Liver (tissue), 9 donors: Measurements from ENCODE around the gene SLC16A8. TPM values are rescaled to one million over a fixed set of nuclear protein-coding genes. Genes with fewer than 3 reads are reported as not detected.

Source experiments
- DNase-seq: peaks from one replicate; pipeline ENCODE4 v3.0.0-alpha.2; 2017; ENCODE audit warnings: low spot score
- H3K27ac ChIP-seq, 2 donors: one replicate each; pipeline ENCODE4 v1.7.0; 2013; ENCODE audit warnings: inconsistent platforms in 2 of 2, low read length in 2 of 2, control low read depth in 1 of 2, low read depth in 1 of 2, mild to moderate bottlenecking in 1 of 2
- H3K27me3 ChIP-seq, 4 donors: one replicate each; pipeline versions ENCODE4 v1.6.1 to v1.7.0; 2013; ENCODE audit warnings: low read length in 3 of 4, inconsistent platforms in 1 of 4, mild to moderate bottlenecking in 1 of 4, moderate library complexity in 1 of 4; ENCODE audit not compliant: control insufficient read depth in 4 of 4, insufficient read depth in 4 of 4
- H3K36me3 ChIP-seq, 4 donors: one replicate each; pipeline versions ENCODE4 v1.6.1 to v1.7.0; 2013; ENCODE audit warnings: low read length in 3 of 4, mild to moderate bottlenecking in 3 of 4, low read depth in 1 of 4, moderate library complexity in 1 of 4; ENCODE audit not compliant: control insufficient read depth in 4 of 4, insufficient read depth in 3 of 4
- H3K4me1 ChIP-seq, 4 donors: one replicate each; pipeline versions ENCODE4 v1.6.1 to v1.7.0; 2013; ENCODE audit warnings: low read length in 3 of 4, mild to moderate bottlenecking in 3 of 4, moderate library complexity in 1 of 4; ENCODE audit not compliant: control insufficient read depth in 4 of 4, insufficient read depth in 4 of 4
- H3K4me3 ChIP-seq, 3 donors: one replicate each; pipeline versions ENCODE4 v1.6.1 to v1.7.0; 2013; ENCODE audit warnings: low read length in 3 of 3, control low read depth in 1 of 3, low read depth in 1 of 3, mild to moderate bottlenecking in 1 of 3
- H3K9ac ChIP-seq, 2 donors: one replicate each; pipeline ENCODE4 v1.7.0; 2013; ENCODE audit warnings: low read length in 2 of 2, mild to moderate bottlenecking in 2 of 2, moderate library complexity in 2 of 2, control low read depth in 1 of 2, low read depth in 1 of 2
- H3K9me3 ChIP-seq, 4 donors: one replicate each; pipeline versions ENCODE4 v1.6.1 to v1.7.0; 2013; ENCODE audit warnings: low read length in 3 of 4; ENCODE audit not compliant: control insufficient read depth in 4 of 4
- ATF3 ChIP-seq: IDR thresholded peaks from 2 replicates; pipeline ENCODE4 v1.6.1; 2016; ENCODE audit warnings: antibody characterized with exemption
- CTCF ChIP-seq: fragments of 150-350 bp; IDR thresholded peaks from 2 replicates; pipeline ENCODE4 v1.5.1; 2017; ENCODE audit warnings: improper control_type of control experiment, low read depth, low read length; ENCODE audit not compliant: missing input control
- EGR1 ChIP-seq, 2 donors: IDR thresholded peaks; 2 replicates each; pipeline ENCODE4 v1.6.1; 2016 to 2018; ENCODE audit warnings: antibody characterized with exemption in 2 of 2, low read depth in 2 of 2
- FOXA1 ChIP-seq: IDR thresholded peaks from 2 replicates; pipeline ENCODE4 v1.6.1; 2016; ENCODE audit warnings: antibody characterized with exemption
- FOXA2 ChIP-seq: IDR thresholded peaks from 2 replicates; pipeline ENCODE4 v1.6.1; 2016; ENCODE audit warnings: antibody characterized with exemption
- HNF4A ChIP-seq, 2 donors: conservative IDR thresholded peaks; 2 replicates each; pipeline ENCODE4 v1.6.1; 2016; ENCODE audit warnings: antibody characterized with exemption in 2 of 2, mild to moderate bottlenecking in 2 of 2
- MAX ChIP-seq: IDR thresholded peaks from 2 replicates; pipeline ENCODE4 v1.6.1; 2016; ENCODE audit warnings: antibody characterized with exemption
- REST ChIP-seq: IDR thresholded peaks from 2 replicates; pipeline ENCODE4 v1.6.1; 2016; ENCODE audit warnings: antibody characterized with exemption, mild to moderate bottlenecking
- RXRA ChIP-seq, 2 donors: IDR thresholded peaks; 2 replicates each; pipeline ENCODE4 v1.6.1; 2017 to 2018; ENCODE audit warnings: antibody characterized with exemption in 2 of 2, mild to moderate bottlenecking in 1 of 2
- SP1 ChIP-seq: IDR thresholded peaks from 2 replicates; pipeline ENCODE4 v1.6.1; 2018; ENCODE audit warnings: antibody characterized with exemption, mild to moderate bottlenecking
- TAF1 ChIP-seq: conservative IDR thresholded peaks from 2 replicates; pipeline ENCODE4 v1.6.1; 2016; ENCODE audit warnings: antibody characterized with exemption, mild to moderate bottlenecking
- YY1 ChIP-seq: IDR thresholded peaks from 2 replicates; pipeline ENCODE4 v1.6.1; 2016; ENCODE audit warnings: antibody characterized with exemption, mild to moderate bottlenecking
- ZBTB33 ChIP-seq: IDR thresholded peaks from 2 replicates; pipeline ENCODE4 v1.6.1; 2016; ENCODE audit warnings: antibody characterized with exemption
- WGBS: extraction: QIAGEN DNeasy Blood & Tissue Kit; methylation state at CpG from one replicate; pipeline ENCODE4 v1.1.7; 2013; 5-methylcytosine and 5-hydroxymethylcytosine counted together
- polyA plus RNA-seq, 2 donors: library from polyadenylated mRNA; stranded (reverse) in 1 of 2; unstranded in 1 of 2; fragments of 200-250 nt in 1 of 2; fragments of >200 nt in 1 of 2; fragmentation: Nextera tagmentation in 1 of 2; extraction: Ambion mirVana in 1 of 2; gene quantifications; one replicate each; pipeline versions ENCODE4 v1.2.1 to v1.2.3, GENCODE V29; 2013 to 2015
- total RNA-seq, 2 donors: library from RNA; depleted of rRNA; stranded (reverse); fragments of >200 nt; gene quantifications; one replicate each; pipeline ENCODE4 v1.2.3, GENCODE V29; 2014
- donor health status: healthy.
- donor health status: healthy.
- donor health status: healthy.
- donor health status: healthy.
- donor health status: healthy.

The SLC16A8 gene
- total and polyA plus RNA-seq, 4 donors: 0.10 TPM; not detected in 3

- Histone ChIP-seq H3K27ac (no peak overlapping the region), H3K4me1 (peaks cover 0 to 4% (median 1%) of the 10 kb centered on the region in 4 donors), H3K9me3 (no peaks in the 10 kb centered on the region), H3K27me3 (no peaks in the 10 kb centered on the region), H3K36me3 (no peaks in the 10 kb centered on the region), H3K4me3 (no peak overlapping the region), H3K9ac (no peak overlapping the region)
- TF ChIP-seq SP1: no peak
- TF ChIP-seq MAX: no peak
- TF ChIP-seq FOXA2: no peak
- no peak for TF ChIP-seq FOXA1
- no peak for TF ChIP-seq EGR1 (IDR thresholded peaks at IDR 0.05; ENCODE audit: low read depth in 2 of 2)
- TF ChIP-seq REST: no peak
- no peak for TF ChIP-seq ZBTB33
- no peak for TF ChIP-seq HNF4A (conservative IDR thresholded peaks at IDR 0.05)
- TF ChIP-seq CTCF: no peak
- TF ChIP-seq ATF3: no peak
- no peak for DNase-seq
- WGBS: 85% methylated on average over 13 of the region's 13 CpGs
Measured at GRCh38 chr22:38086942-38087341, 3.0 kb upstream of the SLC16A8 start.

- Histone ChIP-seq H3K27ac (no peak overlapping the region), H3K9me3 (no peaks in the 10 kb centered on the region), H3K27me3 (no peaks in the 10 kb centered on the region), H3K4me3 (no peak overlapping the region), H3K9ac (no peak overlapping the region), H3K36me3 (no peaks in the 10 kb centered on the region), H3K4me1 (peaks cover 4 to 11% (median 8%) of the 10 kb centered on the region in 4 donors)
- 94% methylated on average over 25 of the region's 25 CpGs for WGBS
- DNase-seq: no peak
- no peak for TF ChIP-seq RXRA (IDR thresholded peaks at IDR 0.05)
- no peak for TF ChIP-seq TAF1
- no peak for TF ChIP-seq HNF4A (conservative IDR thresholded peaks at IDR 0.05)
- TF ChIP-seq EGR1 (IDR thresholded peaks at IDR 0.05; ENCODE audit: low read depth in 2 of 2): no peak
- no peak for TF ChIP-seq YY1
Measured at GRCh38 chr22:38086001-38086845, 2.2 kb upstream of the SLC16A8 start.
